KBM-7 (cell line): Measurements from ENCODE around the gene ARL3.
"Not testable (repeated sequence)": the region's sequence is repeated elsewhere in the genome, so short reads cannot be mapped to it uniquely, and the experiment has no call there.

Experiments
- DNase-seq: peaks from one replicate; pipeline ENCODE4 v3.0.0-alpha.2; 2015
- in situ Hi-C: fragments of 300-500 bp; cut with MboI; formaldehyde crosslinking; loops from 2 replicates; pipeline ENCODE4 v1.14.3; 2020; ENCODE audit warnings: low sequenced_read_pairs, low pct_unique_long_range_greater_than_20kb, mixed read lengths

The ARL3 gene, protein sequence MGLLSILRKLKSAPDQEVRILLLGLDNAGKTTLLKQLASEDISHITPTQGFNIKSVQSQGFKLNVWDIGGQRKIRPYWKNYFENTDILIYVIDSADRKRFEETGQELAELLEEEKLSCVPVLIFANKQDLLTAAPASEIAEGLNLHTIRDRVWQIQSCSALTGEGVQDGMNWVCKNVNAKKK

DNA sequence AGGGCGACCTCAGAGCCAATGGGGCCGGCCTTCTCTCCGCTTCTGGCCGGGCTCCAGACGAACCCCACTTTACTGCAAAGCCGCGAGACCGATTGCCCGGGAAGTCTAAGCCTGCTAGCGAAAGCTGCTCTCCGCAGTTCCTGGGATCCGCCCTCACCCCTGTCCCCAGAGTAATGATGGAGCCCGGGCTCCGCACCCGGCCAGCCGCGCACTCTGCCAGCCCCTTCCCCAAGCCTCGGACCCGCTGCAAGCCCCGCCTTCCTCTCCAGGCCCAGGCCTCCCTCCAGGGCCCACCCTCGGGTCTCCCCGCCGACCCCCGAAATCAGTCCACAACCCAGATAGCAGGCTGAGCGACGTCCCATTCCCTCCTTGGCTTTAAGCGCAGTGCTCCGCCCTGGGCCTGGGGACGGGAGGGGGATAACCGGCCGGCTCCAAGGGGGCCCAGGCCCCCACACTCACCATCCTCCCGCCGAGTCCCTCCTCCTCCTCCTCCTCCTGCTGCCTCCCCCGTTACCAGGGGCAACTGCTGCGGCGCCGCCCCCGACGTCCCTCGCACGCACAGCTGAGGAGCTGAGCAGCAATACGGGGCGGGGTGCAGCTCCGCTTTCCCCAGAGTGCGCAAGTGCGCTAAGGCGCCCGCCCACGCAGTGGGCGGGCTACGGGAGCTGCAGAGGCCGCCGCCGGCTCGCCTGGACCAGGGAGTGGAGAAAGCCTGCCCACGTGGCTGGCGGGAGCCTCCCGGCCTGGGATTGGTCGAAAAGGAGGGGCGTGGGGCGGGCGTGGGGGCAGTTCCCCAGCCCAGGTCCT is at the start of gene ARL3:
Gene ARL3 (minus strand): TSS at position 584 of the 807 bp plus-strand sequence. CDS start 122 bp downstream, at position 462.
- DNase-seq = peak; percentile 99
- in situ Hi-C loops = no loop called here

DNA sequence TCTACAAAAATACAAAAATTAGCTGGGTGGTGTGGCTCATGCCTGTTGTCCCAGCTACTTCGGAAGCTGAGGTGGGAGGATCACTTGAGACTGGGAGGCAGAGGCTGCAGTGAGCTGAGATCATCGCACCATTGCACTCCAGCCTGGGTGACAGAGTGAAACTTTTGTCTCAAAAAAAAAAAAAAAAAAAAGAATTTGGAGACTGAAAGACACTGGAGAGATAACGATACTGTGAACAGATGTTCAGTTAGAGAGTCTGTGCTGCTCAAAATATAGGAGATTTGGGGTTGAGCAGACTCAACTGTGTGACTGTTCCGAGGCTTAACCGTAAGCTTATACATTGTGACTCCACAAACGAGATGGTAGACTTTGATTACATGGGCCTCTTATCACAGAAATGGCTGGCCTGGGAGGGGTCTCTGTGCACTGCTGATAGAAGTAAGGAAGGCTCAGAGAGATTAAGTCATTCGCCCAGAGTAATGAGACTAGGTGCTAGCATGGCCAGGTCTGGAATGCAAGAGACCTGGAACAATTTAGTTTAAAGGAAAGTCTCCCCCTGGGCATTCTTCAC is 48.9 kb upstream of the ARL3 start:
- in situ Hi-C loops = no loop called here
- DNase-seq = no peak

DNA sequence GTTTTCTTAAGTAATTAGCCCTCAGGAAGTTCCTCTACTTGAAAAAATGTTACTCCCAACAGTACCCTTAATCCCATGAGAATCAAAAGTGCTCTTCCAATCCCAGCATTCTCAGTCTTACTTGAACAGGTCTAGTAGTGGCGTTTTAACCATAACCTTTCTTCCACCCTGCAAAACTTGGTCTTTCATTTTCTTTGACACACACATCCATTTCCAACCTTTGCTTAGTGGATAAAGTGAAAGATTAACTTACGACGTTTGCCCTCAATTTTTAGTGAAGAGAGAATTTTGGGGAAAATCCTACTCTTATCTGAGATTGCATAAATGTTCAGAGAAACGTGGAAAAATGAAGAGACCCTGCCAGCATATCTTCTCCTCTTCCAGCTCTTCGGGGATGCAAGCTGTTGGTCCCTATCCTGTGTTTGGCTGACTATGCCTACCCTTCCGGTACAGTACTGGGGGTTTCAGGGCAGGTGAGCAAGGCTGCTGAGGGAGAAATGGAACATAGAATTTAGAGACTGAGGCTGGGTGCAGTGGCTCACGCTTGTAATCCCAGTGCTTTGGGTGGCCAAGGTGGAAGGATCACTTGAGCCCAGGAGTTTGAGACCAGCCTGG is 48.3 kb upstream of the ARL3 start:
- in situ Hi-C loops = no loop called here
- DNase-seq = no peak

DNA sequence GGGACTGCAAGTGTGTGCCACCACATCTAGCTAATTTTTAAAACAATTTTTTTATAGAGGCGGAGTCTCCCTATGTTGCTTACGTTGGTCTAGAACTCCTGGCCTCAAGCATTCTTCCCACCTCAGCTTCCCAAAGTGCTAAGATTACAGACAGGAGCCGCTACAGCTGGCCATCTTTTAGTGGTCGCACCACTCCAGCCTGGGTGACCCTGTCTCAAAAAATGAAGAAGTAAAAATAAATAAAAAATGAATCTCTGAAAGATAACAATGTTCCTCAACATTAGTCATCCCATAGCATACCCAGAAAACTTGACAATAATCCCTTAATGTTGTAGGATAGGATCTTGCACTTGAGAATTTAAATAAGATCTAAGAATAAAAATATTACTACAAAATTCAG is 47.8 kb upstream of the ARL3 start:
- in situ Hi-C loops = no loop called here

DNA sequence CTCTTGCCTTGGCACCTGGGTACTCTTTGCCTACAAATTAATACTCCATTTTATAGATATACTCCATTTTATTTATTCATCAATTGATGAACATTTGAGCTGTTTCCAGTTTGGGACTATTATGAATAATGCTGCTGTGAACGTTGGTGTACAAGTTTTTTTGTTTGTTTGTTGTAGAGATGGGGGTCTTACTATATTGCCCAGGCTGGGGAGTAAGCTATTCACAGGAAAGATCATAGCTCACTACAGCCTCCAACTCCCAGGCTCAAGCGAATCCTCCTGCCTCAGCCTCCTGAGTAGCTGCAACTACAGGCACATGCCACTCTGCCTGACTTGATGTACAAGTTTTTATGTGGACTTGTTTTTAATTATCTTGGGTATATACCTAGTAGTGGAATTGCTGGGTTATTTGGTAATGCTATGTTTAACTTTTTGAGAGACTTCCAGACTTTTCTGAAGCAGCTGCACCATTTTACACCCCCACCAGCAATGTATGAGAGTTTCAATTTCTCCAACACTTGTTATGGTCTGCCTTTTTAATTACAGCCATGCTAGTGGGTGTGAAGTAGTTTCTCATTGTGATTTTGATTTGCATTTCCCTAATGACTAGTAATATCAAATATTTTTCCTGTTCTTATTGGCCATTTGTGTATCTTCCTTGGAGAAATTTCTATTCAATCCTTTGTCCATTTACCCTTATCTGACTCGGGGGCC is 45.5 kb upstream of the ARL3 start:
- in situ Hi-C loops = no loop called here

More for the DNA sequence above, 47.8 kb upstream of the ARL3 start:
- no peak for DNase-seq

DNA sequence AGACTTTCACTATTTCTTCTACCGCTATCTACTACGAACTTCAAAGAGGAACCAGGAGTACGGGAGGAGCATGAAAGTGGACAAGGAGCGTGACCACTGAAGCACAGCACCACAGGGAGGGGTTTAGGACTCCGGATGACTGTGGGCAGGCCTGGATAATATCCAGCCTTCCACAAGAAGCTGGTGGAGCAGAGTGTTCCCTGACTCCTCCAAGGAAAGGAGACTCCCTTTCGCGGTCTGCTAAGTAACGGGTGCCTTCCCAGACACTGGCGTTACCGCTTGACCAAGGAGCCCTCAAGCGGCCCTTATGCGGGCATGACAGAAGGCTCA is 44.7 kb upstream of the ARL3 start:
- DNase-seq = not testable (repeated sequence)

More for the DNA sequence above, 45.5 kb upstream of the ARL3 start:
- no peak for DNase-seq

DNA sequence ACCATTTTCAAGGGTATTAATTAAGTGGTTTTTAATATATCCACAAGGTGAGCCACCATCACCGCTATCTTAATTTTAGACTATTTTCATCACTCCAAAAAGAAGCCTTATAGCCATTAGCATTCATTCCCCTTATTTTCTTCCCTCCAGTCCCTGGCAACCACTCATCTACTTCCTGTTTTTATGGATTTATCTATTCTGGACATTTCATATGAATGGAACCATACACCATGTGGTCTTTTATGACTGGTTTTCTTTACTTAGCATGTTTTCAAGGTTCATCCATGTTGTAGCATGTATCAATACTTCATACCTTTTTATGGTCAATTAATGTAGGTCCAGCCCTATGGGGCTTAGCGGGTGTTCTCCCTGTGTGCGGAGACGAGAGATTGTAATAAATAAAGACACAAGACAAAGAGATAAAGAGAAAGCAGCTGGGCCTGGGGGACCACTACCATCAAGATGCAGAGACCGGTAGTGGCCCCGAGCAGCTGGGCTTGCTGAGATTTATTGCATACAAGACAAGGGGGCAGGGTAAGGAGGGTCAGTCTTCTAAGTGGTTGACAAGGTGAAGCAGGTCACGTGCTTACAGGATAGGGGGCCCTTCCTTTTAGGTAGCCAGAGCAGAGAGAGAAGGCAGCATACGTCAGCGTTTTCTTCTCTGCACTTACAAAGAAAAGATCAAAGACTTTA is 44.2 kb upstream of the ARL3 start:
- DNase-seq = peak; percentile 46
- in situ Hi-C loops = no loop called here

More for the DNA sequence above, 44.7 kb upstream of the ARL3 start:
- in situ Hi-C loops = not testable (repeated sequence)

DNA sequence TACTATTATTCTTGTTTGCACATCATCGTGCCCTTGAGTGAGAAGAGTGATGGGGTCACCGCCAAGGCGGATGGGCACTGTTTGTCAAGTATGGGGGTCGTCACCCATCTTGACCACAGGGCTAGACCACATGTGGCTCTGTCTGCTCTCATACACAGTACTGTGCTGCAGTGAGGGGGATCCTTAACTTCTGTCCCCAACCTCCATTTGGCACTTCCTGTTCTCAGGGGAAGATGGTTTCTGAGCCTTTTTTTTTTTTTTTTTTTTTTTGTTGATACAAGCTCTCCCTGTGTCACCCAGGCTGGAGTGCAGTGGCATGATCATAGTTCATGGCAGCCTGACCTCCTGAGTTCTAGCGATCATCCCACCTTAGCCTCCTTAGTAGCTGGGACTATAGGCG is 43.1 kb upstream of the ARL3 start:
- in situ Hi-C loops = no loop called here
- peak; percentile 32 for DNase-seq

DNA sequence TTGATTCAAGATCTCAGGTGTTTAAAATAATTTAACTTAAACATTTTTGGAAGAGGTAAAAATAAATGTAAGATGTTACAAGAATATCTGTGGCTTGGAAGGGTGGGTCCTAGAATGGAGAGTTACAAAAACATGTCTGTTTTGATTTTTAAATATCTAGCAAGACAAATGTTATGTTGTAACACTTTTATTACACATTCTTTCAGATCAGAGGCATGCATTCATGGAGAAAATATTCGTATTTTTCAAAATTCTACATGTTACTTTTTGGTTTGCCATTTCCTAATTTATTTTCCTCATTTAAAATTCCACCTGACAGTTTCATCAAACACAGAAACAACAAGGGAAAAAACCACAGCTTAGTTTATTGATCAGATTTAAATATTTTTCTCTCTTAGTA is 39.5 kb upstream of the ARL3 start:
- in situ Hi-C loops = no loop called here
- DNase-seq = no peak

DNA sequence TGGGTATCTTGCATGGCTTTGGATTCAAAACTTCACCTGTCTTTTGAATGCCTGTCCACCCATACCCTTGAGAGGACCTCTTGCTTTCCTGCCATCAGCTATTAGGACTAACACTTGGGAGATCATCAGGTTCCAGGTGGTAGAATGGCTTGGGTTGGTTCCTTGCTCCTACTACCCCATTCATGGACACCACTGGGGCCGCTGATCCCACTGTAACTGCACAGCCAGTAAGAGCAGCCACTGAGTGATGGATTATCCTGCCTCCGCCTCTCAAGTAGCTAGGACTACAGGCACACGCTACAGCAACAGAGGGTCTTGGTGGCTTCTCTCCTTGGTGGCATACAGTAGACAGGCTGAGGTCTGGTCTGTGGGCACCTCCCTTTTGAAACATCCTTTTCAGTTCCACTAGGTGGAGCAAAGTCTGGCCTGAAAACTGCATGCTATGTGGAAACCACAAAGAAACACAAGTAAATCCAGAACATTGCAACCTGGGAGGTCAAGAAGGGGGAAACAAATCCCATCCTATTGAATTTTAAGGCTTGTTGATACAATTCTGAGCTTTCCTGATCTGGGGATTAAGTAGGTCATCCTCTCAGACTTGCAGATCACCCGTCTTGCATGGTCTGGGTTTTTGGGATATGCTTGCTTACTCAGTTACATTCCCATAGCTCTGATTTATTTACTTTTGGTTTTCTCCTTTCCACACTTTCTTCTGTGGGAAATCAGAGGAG is 38.9 kb upstream of the ARL3 start:
- DNase-seq = peak; percentile 60
- in situ Hi-C loops = no loop called here

DNA sequence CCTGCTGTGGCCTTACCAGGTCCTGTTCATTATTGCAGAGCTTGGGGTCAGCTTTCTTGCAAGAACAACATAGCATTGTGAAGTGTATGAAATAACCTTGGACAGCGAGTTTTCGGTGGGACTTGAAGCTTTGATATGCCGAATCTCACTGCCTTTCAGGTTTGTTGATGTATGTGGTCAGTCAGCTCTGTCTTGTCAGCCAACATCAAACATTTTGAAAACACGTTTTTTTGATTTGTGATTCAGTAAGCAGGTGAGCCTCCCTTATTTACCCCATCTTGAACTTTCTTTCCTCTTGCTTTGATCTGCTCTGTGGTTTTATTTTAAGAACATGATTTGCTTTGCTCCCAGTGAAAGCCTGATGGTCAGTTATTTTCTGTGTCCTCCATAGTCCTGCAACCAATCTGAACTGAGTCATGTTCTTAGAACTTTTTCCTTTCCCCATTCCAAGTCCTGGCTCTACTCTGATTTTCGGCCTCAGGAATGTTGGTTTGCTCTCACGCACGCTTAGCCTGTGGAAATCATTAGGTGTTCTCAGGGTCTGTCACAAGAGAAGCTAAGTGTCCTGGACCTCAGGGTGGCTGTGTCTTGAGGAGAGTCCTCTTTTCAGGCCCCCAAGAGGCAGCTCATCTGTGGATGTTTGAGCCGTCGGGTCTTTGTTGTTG is 38.2 kb upstream of the ARL3 start:
- DNase-seq = no peak
- in situ Hi-C loops = no loop called here

DNA sequence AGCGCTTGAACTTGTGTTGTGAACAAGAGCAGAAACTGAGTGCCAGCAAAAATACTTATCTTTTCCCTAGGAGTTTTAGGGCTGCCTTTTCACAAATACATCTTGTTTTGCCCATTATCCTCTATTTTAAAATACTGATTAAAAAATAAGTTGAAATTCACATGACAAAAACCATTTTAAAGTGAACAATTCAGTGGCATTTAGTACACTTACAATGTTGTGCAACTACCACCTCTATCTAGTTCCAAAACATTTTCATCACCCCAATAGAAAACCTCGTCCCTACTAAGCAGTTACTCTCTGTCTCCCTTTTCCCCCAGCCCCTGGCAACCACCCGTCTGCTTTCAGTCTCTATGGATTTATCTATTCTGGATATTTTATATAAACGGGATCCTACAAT is 31.0 kb upstream of the ARL3 start:
- DNase-seq = no peak
- in situ Hi-C loops = loop anchor here (25.0 kb wide), 1 partner anchor 317 kb away; no protein-coding TSS in a partner anchor

DNA sequence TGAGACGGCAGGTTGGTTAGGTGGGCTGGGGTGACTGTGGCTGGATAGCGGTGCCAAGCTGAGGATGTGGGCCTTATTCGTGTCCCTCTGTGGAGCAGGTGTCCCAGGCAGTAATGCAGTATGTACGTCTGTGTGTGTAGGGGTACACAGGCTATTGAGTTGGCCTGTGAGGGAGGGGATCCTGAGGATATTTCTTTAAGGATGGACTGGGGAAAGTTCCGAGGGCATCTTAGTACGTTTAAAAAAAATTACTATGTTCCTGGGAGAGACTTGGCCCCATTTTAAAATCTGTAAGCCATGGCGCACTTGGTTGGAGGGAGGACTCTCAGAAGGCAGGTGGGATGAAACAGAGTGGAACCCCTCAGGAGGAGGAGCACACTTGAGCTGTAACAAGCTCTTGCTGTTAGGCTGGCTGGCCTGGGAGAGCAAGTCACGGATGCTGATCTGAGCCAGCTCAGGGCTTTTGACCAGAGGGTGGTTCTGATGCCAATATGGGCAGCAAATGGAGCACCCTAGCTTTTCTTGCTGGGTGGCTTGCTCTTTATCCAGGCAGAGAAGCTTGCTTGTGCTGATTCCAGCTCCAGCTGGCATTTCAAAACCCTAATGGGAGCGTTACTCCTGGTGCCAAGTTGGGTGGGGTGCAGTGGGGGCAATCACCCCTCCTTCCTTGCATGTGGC is 30.3 kb upstream of the ARL3 start:
- peak; percentile 49 for DNase-seq
- in situ Hi-C loops = loop anchor here (25.0 kb wide), 1 partner anchor 318 kb away; no protein-coding TSS in a partner anchor

DNA sequence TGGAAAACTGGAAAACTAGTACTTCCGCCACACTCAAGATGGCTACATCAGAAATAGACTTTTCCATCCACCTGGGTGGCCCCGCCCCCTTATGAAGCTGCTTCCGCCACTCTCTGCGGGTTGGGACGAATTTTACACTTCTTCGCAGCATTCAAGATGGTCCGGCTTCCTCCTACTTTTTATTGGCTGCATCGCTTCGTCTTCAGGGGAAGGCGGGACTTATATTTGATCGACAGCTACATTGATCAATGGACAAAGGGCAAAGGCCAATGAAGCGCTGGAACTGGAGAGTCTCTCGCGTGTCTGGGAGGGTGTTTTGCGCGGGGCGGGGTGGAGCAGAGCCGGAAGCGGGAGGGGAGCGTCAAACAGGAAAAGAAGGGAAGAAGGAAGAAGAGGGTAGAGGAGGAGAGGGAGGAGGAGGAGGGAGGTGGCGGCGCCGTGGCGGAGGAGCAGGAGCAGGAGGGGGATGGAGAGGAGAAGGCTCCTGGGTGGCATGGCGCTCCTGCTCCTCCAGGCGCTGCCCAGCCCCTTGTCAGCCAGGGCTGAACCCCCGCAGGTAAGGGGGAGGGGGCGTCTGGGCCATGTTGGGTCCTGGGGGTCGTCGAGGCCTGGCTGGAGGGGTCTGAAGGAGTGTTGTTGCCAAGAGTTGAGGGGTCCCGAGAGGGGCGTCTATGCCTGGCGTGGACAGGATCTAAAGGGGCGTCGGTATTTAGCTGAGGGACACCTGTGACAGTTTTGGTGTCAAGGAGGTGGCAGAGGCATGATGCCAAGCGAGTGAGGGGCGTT is 29.6 kb upstream of the ARL3 start, which contains the start of gene WBP1L:
Gene WBP1L (plus strand): TSS at position 361 of the 786 bp plus-strand sequence. CDS start 106 bp downstream, at position 467.
- in situ Hi-C loops = loop anchor here (25.0 kb wide), 1 partner anchor 319 kb away; no protein-coding TSS in a partner anchor
- peak; percentile 99 for DNase-seq

DNA sequence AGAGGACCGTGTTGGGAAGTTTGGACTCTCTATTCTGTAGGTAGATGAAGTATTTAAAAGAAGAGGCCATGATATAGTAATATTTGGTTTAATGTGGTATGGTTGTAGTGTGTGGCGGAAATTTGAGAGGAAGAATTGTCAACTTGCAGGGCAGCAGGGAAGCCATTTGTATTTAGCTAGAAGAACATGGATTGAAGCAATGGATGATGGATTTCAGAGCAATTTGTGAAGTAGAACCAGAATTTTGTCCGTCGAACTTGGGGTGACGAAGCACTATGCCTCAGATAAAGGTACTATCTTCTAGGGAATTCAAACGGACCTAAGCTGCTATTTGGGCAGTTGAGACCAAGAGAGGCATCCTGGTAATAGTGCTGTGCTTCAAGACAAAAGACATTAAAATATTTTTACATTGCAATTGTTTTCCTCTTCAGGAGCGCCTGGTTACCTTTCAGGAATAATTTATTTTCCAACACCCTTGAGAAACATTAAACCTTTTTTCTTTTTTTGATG is 28.9 kb upstream of the ARL3 start:
- no peak for DNase-seq
- in situ Hi-C loops = loop anchor here (25.0 kb wide), 1 partner anchor 319 kb away; no protein-coding TSS in a partner anchor

DNA sequence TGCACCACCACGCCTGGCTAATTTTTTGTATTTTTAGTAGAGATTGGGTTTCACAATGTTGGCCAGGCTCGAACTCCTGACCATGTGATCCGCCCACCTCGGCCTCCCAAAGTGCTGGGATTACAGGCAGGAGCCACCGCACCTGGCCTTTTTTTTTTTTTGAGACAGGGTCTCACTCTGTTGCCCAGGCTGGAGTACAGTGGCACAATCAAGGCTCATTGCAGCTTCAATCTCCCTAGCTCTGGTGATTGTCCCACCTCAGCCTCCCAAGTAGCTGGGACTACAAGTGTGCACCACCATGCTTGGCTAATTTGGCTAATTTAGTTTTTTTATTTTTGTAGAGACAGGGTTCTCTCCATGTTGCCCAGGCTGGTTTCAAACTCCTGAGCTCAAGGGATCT is 28.1 kb upstream of the ARL3 start:
- in situ Hi-C loops = loop anchor here (25.0 kb wide), 1 partner anchor 320 kb away; no protein-coding TSS in a partner anchor
- not testable (repeated sequence) for DNase-seq
